WTC11 (cell line): ENCODE data around the gene RNGTT.

ENCODE experiments used
- ATF3 ChIP-seq: sonication (generic); formaldehyde crosslinking; conservative IDR thresholded peaks from 2 replicates; pipeline ENCODE4 v1.8.1; 2022; ENCODE audit warnings: mild to moderate bottlenecking, missing genetic modification reagents
- ATF6 ChIP-seq: sonication (generic); formaldehyde crosslinking; IDR thresholded peaks from 2 replicates; pipeline ENCODE4 v1.8.1; 2023; ENCODE audit warnings: mild to moderate bottlenecking, missing genetic modification reagents
- CTCF ChIP-seq: fragments of 200-600 bp; IDR thresholded peaks from 2 replicates; pipeline ENCODE4 v1.8.0; 2022; ENCODE audit warnings: antibody characterized with exemption

- TF ChIP-seq ATF6 (CRISPR knock-in tag) = no peak
- no peak for TF ChIP-seq CTCF
- TF ChIP-seq ATF3 (CRISPR knock-in tag) = no peak
Observed at GRCh38 chr6:89010825-89011224, 47.4 kb upstream of the RNGTT start.
